Thoracic aorta (tissue), 2 donors: ENCODE data around the gene PLP2. TPM values are rescaled to one million over a fixed set of nuclear protein-coding genes. Genes with fewer than 3 reads are reported as not detected.

Experiments used
- ATAC-seq: fragments of 150-250 bp; one replicate; pipeline ENCODE4 v1.8.0; 2017; ENCODE audit warnings: low read depth; ENCODE audit not compliant: insufficient number of reproducible peaks, low FRiP score
- DNase-seq: peaks from one replicate; pipeline ENCODE4 v3.0.0-alpha.2; 2020; ENCODE audit warnings: low spot score
- H3K27ac ChIP-seq, 2 donors: fragments of 200-600 bp; sonication (generic); 1 replicate in 1 of 2; 2 replicates in 1 of 2; pipeline ENCODE4 v1.5.1; 2016; ENCODE audit warnings: mild to moderate bottlenecking in 2 of 2, moderate library complexity in 2 of 2
- H3K27me3 ChIP-seq: fragments of 200-600 bp; sonication (generic); replicated peaks from 2 replicates; pipeline ENCODE4 v1.6.0; 2016; ENCODE audit warnings: mild to moderate bottlenecking; ENCODE audit not compliant: insufficient read depth
- H3K36me3 ChIP-seq: fragments of 200-600 bp; sonication (generic); one replicate; pipeline ENCODE4 v1.5.1; 2016
- H3K4me1 ChIP-seq, 2 donors: fragments of 200-600 bp; sonication (generic); 1 replicate in 1 of 2; 2 replicates in 1 of 2; pipeline versions ENCODE4 v1.5.1 to v1.6.0; 2016; ENCODE audit warnings: low read depth in 2 of 2, mild to moderate bottlenecking in 1 of 2; ENCODE audit not compliant: control insufficient read depth in 1 of 2
- H3K4me3 ChIP-seq: fragments of 200-600 bp; sonication (generic); 2 replicates; pipeline ENCODE4 v1.5.1; 2016; ENCODE audit warnings: mild to moderate bottlenecking
- H3K9me3 ChIP-seq: fragments of 200-600 bp; sonication (generic); 2 replicates; pipeline ENCODE4 v1.5.1; 2016
- CTCF ChIP-seq: fragments of 200-600 bp; sonication (generic); IDR thresholded peaks from one replicate; pipeline ENCODE4 v1.5.1; 2019; ENCODE audit warnings: antibody characterized with exemption
- total RNA-seq, 2 donors: library from RNA; depleted of rRNA; stranded (reverse); fragments of >200 nt; gene quantifications; one replicate each; pipeline versions ENCODE4 v1.1.0 to v1.2.3, GENCODE V29; 2016

PLP2 gene
- total RNA-seq, 2 donors from 2014 or later = 90.2 to 101 TPM

- TF ChIP-seq CTCF = no peak
These were observed 42.7 kb downstream of the PLP2 start for GRCh38 chrX:49214416-49214815.

GRCh38 chrX:49214996-49215526 is 43.4 kb downstream of the PLP2 start:
- Histone ChIP-seq H3K27me3 (no peaks in the 10 kb centered on the region), H3K27ac (no peak overlapping the region), H3K4me3 (no peak overlapping the region), H3K4me1 (no peaks in the 10 kb centered on the region), H3K9me3 (no peaks in the 10 kb centered on the region), H3K36me3 (no peaks in the 10 kb centered on the region)
- ATAC-seq = no peak
- no peak for DNase-seq
- no peak for TF ChIP-seq CTCF

More at GRCh38 chrX:49214416-49214815, 42.7 kb downstream of the PLP2 start:
- Histone ChIP-seq H3K4me1 (no peaks in the 10 kb centered on the region), H3K4me3 (no peak overlapping the region), H3K36me3 (no peaks in the 10 kb centered on the region), H3K27me3 (no peaks in the 10 kb centered on the region), H3K27ac (no peak overlapping the region), H3K9me3 (no peaks in the 10 kb centered on the region)
- no peak for DNase-seq
- ATAC-seq = no peak

- DNase-seq = no peak
- no peak overlapping the region for H3K27ac ChIP-seq
- H3K36me3 ChIP-seq = no peaks in the 10 kb centered on the region
- H3K9me3 ChIP-seq = no peaks in the 10 kb centered on the region
- TF ChIP-seq CTCF = no peak
- ATAC-seq = no peak
- no peak overlapping the region for H3K4me3 ChIP-seq
- H3K27me3 ChIP-seq = no peaks in the 10 kb centered on the region
- no peaks in the 10 kb centered on the region for H3K4me1 ChIP-seq
These were observed 48.4 kb downstream of the PLP2 start for GRCh38 chrX:49220100-49220499.

GRCh38 chrX:49221868-49222267 is 50.2 kb downstream of the PLP2 start:
- Histone ChIP-seq H3K27me3 (no peaks in the 10 kb centered on the region), H3K4me1 (no peaks in the 10 kb centered on the region), H3K4me3 (no peak overlapping the region), H3K9me3 (no peaks in the 10 kb centered on the region), H3K27ac (no peak overlapping the region), H3K36me3 (no peaks in the 10 kb centered on the region)
- no peak for TF ChIP-seq CTCF
- DNase-seq = no peak
- ATAC-seq = no peak

Other genes with a start within 250 kb of the PLP2 start
- gene OTUD5, start 214.3 kb upstream of the PLP2 start, total RNA-seq = 10 to 100 TPM; 28.4 to 40.5 TPM
- 1 to 10 TPM; 3.8 to 5.0 TPM for gene KCND1, start 200.1 kb upstream of the PLP2 start, total RNA-seq
- 10 to 100 TPM; 29.8 to 36.6 TPM for gene GRIPAP1, start 169.6 kb upstream of the PLP2 start, total RNA-seq
- gene TFE3, start 128.5 kb upstream of the PLP2 start, total RNA-seq = 100 to 1,000 TPM in 1 of 2 donors, 10 to 100 TPM in 1; 83.8 to 106 TPM
- gene CCDC120, start 112.9 kb upstream of the PLP2 start, total RNA-seq = 1 to 10 TPM; 3.6 to 5.6 TPM
- 10 to 100 TPM; 24.0 to 25.7 TPM for gene PRAF2, start 97.9 kb upstream of the PLP2 start, total RNA-seq
- 100 to 1,000 TPM in 1 of 2 donors, 10 to 100 TPM in 1; 90.2 to 108 TPM for gene WDR45, start 92.0 kb upstream of the PLP2 start, total RNA-seq
- gene GPKOW, start 48.2 kb upstream of the PLP2 start, total RNA-seq = 10 to 100 TPM; 22.2 to 23.3 TPM
- gene MAGIX, start 9.1 kb upstream of the PLP2 start, total RNA-seq = 10 to 100 TPM in 1 of 2 donors, 1 to 10 TPM in 1; 3.5 to 16.8 TPM
- gene PRICKLE3, start 14.5 kb downstream of the PLP2 start, total RNA-seq = 10 to 100 TPM; 21.4 to 46.7 TPM
- 1 to 10 TPM; 3.2 to 6.9 TPM for gene SYP, start 28.3 kb downstream of the PLP2 start, total RNA-seq
- under 1 TPM in 1 of 2 donors, not detected in 1; 0.81 TPM for gene CACNA1F, start 61.4 kb downstream of the PLP2 start, total RNA-seq
- 10 to 100 TPM; 22.3 to 23.2 TPM for gene CCDC22, start 63.6 kb downstream of the PLP2 start, total RNA-seq
- gene FOXP3, start 92.8 kb downstream of the PLP2 start, total RNA-seq = not detected
- 10 to 100 TPM; 12.6 to 14.8 TPM for gene PPP1R3F, start 97.9 kb downstream of the PLP2 start, total RNA-seq
- not detected for gene GAGE10, start 131.7 kb downstream of the PLP2 start, total RNA-seq
- gene GAGE12J, start 150.1 kb downstream of the PLP2 start, total RNA-seq = not detected
- not detected for gene GAGE13, start 159.7 kb downstream of the PLP2 start, total RNA-seq